CD8-positive, alpha-beta memory T cell (primary cell): ENCODE results near the gene FLRT3. TPM values are rescaled to one million over a fixed set of nuclear protein-coding genes. Genes with fewer than 3 reads are reported as not detected.

ENCODE experiments used
- CTCF ChIA-PET: fragments of 350-600 bp; sonication (Branson Sonifier 250); formaldehyde crosslinking; loops from one replicate; lab custom pipeline; 2021; ENCODE audit warnings: antibody characterized with exemption; lab: Charles Lee
- POLR2A ChIA-PET: fragments of 350-600 bp; sonication (Branson Sonifier 250); formaldehyde crosslinking; loops from one replicate; lab custom pipeline; 2021; ENCODE audit warnings: antibody characterized with exemption; lab: Charles Lee
- DNase-seq, 5 donors: peaks; one replicate each; pipeline versions ENCODE4 v3.0.0 to v3.0.0-alpha.2; 2020 to 2022; ENCODE audit warnings: mixed read lengths in 1 of 5
- H3K27ac ChIP-seq: one replicate; pipeline ENCODE4 v1.7.0; 2013; ENCODE audit warnings: low read depth, mild to moderate bottlenecking, low read length, moderate library complexity
- H3K27me3 ChIP-seq: 2 replicates; pipeline ENCODE4 v1.7.0; 2013; ENCODE audit warnings: low read length, mild to moderate bottlenecking; ENCODE audit not compliant: insufficient read depth, poor library complexity, severe bottlenecking
- H3K36me3 ChIP-seq: 2 replicates; pipeline ENCODE4 v1.7.0; 2013; ENCODE audit warnings: mild to moderate bottlenecking, low read length, moderate library complexity; ENCODE audit not compliant: insufficient read depth
- H3K4me1 ChIP-seq: 2 replicates; pipeline ENCODE4 v1.7.0; 2013; ENCODE audit warnings: mild to moderate bottlenecking, low read length, moderate library complexity; ENCODE audit not compliant: insufficient read depth
- H3K4me3 ChIP-seq: 2 replicates; pipeline ENCODE4 v1.7.0; 2013; ENCODE audit warnings: mild to moderate bottlenecking, low read length
- H3K9me3 ChIP-seq: 2 replicates; pipeline ENCODE4 v1.7.0; 2013; ENCODE audit warnings: mild to moderate bottlenecking, low read length
- H3K27ac Mint-ChIP-seq, 8 donors: one replicate each; pipeline ENCODE4 v1.8.0; 2020 to 2021; ENCODE audit warnings: mixed read lengths in 8 of 8, mild to moderate bottlenecking in 6 of 8, inconsistent platforms in 3 of 8, moderate library complexity in 3 of 8
- H3K27me3 Mint-ChIP-seq, 2 donors: one replicate each; pipeline ENCODE4 v1.8.0; 2020 to 2021; ENCODE audit warnings: mixed read lengths in 2 of 2, mild to moderate bottlenecking in 1 of 2, moderate library complexity in 1 of 2
- H3K36me3 Mint-ChIP-seq, 3 donors: one replicate each; pipeline ENCODE4 v1.8.0; 2020 to 2021; ENCODE audit warnings: mixed read lengths in 3 of 3, inconsistent platforms in 1 of 3, mild to moderate bottlenecking in 1 of 3
- H3K4me1 Mint-ChIP-seq, 3 donors: one replicate each; pipeline ENCODE4 v1.8.0; 2020 to 2021; ENCODE audit warnings: mixed read lengths in 3 of 3, inconsistent platforms in 1 of 3, mild to moderate bottlenecking in 1 of 3
- H3K4me3 Mint-ChIP-seq, 7 donors: one replicate each; pipeline ENCODE4 v1.8.0; 2020 to 2021; ENCODE audit warnings: mixed read lengths in 7 of 7, mild to moderate bottlenecking in 6 of 7, moderate library complexity in 4 of 7, inconsistent platforms in 2 of 7
- H3K9me3 Mint-ChIP-seq, 5 donors: one replicate each; pipeline ENCODE4 v1.8.0; 2020 to 2022; ENCODE audit warnings: mixed read lengths in 5 of 5, mild to moderate bottlenecking in 3 of 5, moderate library complexity in 2 of 5, inconsistent platforms in 1 of 5
- polyA plus RNA-seq: library from polyadenylated mRNA; unstranded; fragments of 300-500 nt; fragmentation: Illumina TruSeq; gene quantifications from one replicate; pipeline ENCODE4 v1.2.3, GENCODE V29; 2021
- total RNA-seq, 2 experiments: library from RNA; stranded (reverse); gene quantifications; one replicate each; pipeline ENCODE4 v1.2.3, GENCODE V29; 2021

FLRT3 gene
- total and polyA plus RNA-seq, 3 experiments from 2014 or later: not detected

- no peaks in the 10 kb centered on the region for H3K4me1 ChIP-seq
- Mint-ChIP-seq H3K27me3 (no peaks in the 10 kb centered on the region), H3K36me3 (no peaks in the 10 kb centered on the region), H3K4me1 (no peaks in the 10 kb centered on the region), H3K4me3 (no peak overlapping the region), H3K9me3 (peaks cover 10 to 20% (median 13%) of the 10 kb centered on the region in 5 donors), H3K27ac (no peak overlapping the region)
- H3K9me3 ChIP-seq: no peaks in the 10 kb centered on the region
- POLR2A ChIA-PET: no interaction called here
- no peak overlapping the region for H3K4me3 ChIP-seq
- H3K27me3 ChIP-seq: no peaks in the 10 kb centered on the region
- no peak for DNase-seq
- no peak overlapping the region for H3K27ac ChIP-seq
- CTCF ChIA-PET: no interaction called here
- H3K36me3 ChIP-seq: no peaks in the 10 kb centered on the region
Observed at GRCh38 chr20:14361509-14362345, 24.3 kb upstream of the FLRT3 start.

- H3K36me3 ChIP-seq: no peaks in the 10 kb centered on the region
- H3K4me1 Mint-ChIP-seq: no peaks in the 10 kb centered on the region
- no peaks in the 10 kb centered on the region for H3K9me3 ChIP-seq
- no peak overlapping the region for H3K27ac Mint-ChIP-seq
- H3K4me3 Mint-ChIP-seq: no peak overlapping the region
- no peaks in the 10 kb centered on the region for H3K27me3 ChIP-seq
- H3K27me3 Mint-ChIP-seq: no peaks in the 10 kb centered on the region
- DNase-seq: no peak
- ChIA-PET POLR2A (no interaction called here), CTCF (no interaction called here)
- H3K27ac ChIP-seq: no peak overlapping the region
- H3K36me3 Mint-ChIP-seq: no peaks in the 10 kb centered on the region
- H3K9me3 Mint-ChIP-seq: peaks cover 7 to 16% (median 11%) of the 10 kb centered on the region in 5 donors
- no peaks in the 10 kb centered on the region for H3K4me1 ChIP-seq
- H3K4me3 ChIP-seq: no peak overlapping the region
Observed at GRCh38 chr20:14360416-14360815, 23.0 kb upstream of the FLRT3 start.

- ChIA-PET CTCF (no interaction called here), POLR2A (no interaction called here)
- Histone ChIP-seq H3K4me3 (no peak overlapping the region), H3K27ac (no peak overlapping the region), H3K4me1 (no peaks in the 10 kb centered on the region), H3K9me3 (no peaks in the 10 kb centered on the region), H3K36me3 (no peaks in the 10 kb centered on the region), H3K27me3 (no peaks in the 10 kb centered on the region)
- Mint-ChIP-seq H3K4me3 (no peak overlapping the region), H3K4me1 (no peaks in the 10 kb centered on the region), H3K27me3 (no peaks in the 10 kb centered on the region), H3K9me3 (peaks cover 4 to 24% (median 8%) of the 10 kb centered on the region in 5 donors), H3K27ac (no peak overlapping the region), H3K36me3 (no peaks in the 10 kb centered on the region)
- no peak for DNase-seq
Observed at GRCh38 chr20:14355791-14356190, 18.4 kb upstream of the FLRT3 start.

- Mint-ChIP-seq H3K36me3 (no peaks in the 10 kb centered on the region), H3K4me1 (no peaks in the 10 kb centered on the region), H3K27ac (no peak overlapping the region), H3K27me3 (no peaks in the 10 kb centered on the region), H3K4me3 (no peak overlapping the region), H3K9me3 (peaks cover 0 to 36% (median 9%) of the 10 kb centered on the region in 5 donors)
- Histone ChIP-seq H3K4me1 (no peaks in the 10 kb centered on the region), H3K27me3 (no peaks in the 10 kb centered on the region), H3K4me3 (no peak overlapping the region), H3K36me3 (no peaks in the 10 kb centered on the region), H3K27ac (no peak overlapping the region), H3K9me3 (no peaks in the 10 kb centered on the region)
- DNase-seq: no peak
- POLR2A ChIA-PET: no interaction called here
- CTCF ChIA-PET: no interaction called here
Observed at GRCh38 chr20:14344746-14345145, 7.3 kb upstream of the FLRT3 start.

- POLR2A ChIA-PET: no interaction called here
- no peak for DNase-seq
Observed at GRCh38 chr20:14343491-14344065, 6.2 kb upstream of the FLRT3 start.

GRCh38 chr20:14342918-14343317, 5.5 kb upstream of the FLRT3 start:
- H3K27ac Mint-ChIP-seq: no peak overlapping the region
- no peaks in the 10 kb centered on the region for H3K36me3 ChIP-seq
- CTCF ChIA-PET: no interaction called here
- H3K4me1 Mint-ChIP-seq: no peaks in the 10 kb centered on the region
- no peaks in the 10 kb centered on the region for H3K27me3 ChIP-seq
- peaks cover 0 to 43% (median 12%) of the 10 kb centered on the region in 5 donors for H3K9me3 Mint-ChIP-seq
- no peaks in the 10 kb centered on the region for H3K36me3 Mint-ChIP-seq
- H3K27ac ChIP-seq: no peak overlapping the region
- no peak overlapping the region for H3K4me3 ChIP-seq
- no peaks in the 10 kb centered on the region for H3K9me3 ChIP-seq
- POLR2A ChIA-PET: no interaction called here
- no peak for DNase-seq
- no peak overlapping the region for H3K4me3 Mint-ChIP-seq
- no peaks in the 10 kb centered on the region for H3K4me1 ChIP-seq
- no peaks in the 10 kb centered on the region for H3K27me3 Mint-ChIP-seq

More at GRCh38 chr20:14343491-14344065, 6.2 kb upstream of the FLRT3 start:
- Histone ChIP-seq H3K4me3 (no peak overlapping the region), H3K9me3 (no peaks in the 10 kb centered on the region), H3K36me3 (no peaks in the 10 kb centered on the region), H3K4me1 (no peaks in the 10 kb centered on the region), H3K27ac (no peak overlapping the region), H3K27me3 (no peaks in the 10 kb centered on the region)
- Mint-ChIP-seq H3K27ac (no peak overlapping the region), H3K27me3 (no peaks in the 10 kb centered on the region), H3K9me3 (peaks cover 0 to 41% (median 12%) of the 10 kb centered on the region in 5 donors), H3K36me3 (no peaks in the 10 kb centered on the region), H3K4me1 (no peaks in the 10 kb centered on the region), H3K4me3 (no peak overlapping the region)
- CTCF ChIA-PET: no interaction called here

GRCh38 chr20:14341801-14342200, 4.4 kb upstream of the FLRT3 start:
- Histone ChIP-seq H3K36me3 (no peaks in the 10 kb centered on the region), H3K27me3 (no peaks in the 10 kb centered on the region), H3K4me1 (no peaks in the 10 kb centered on the region), H3K9me3 (no peaks in the 10 kb centered on the region), H3K27ac (no peak overlapping the region), H3K4me3 (no peak overlapping the region)
- no peak overlapping the region for H3K27ac Mint-ChIP-seq
- ChIA-PET POLR2A (no interaction called here), CTCF (no interaction called here)
- DNase-seq: no peak
- H3K36me3 Mint-ChIP-seq: no peaks in the 10 kb centered on the region
- H3K4me1 Mint-ChIP-seq: no peaks in the 10 kb centered on the region
- H3K4me3 Mint-ChIP-seq: no peak overlapping the region
- H3K27me3 Mint-ChIP-seq: no peaks in the 10 kb centered on the region
- peaks cover 0 to 39% (median 12%) of the 10 kb centered on the region in 5 donors for H3K9me3 Mint-ChIP-seq

- Histone ChIP-seq H3K27ac (no peak overlapping the region), H3K4me3 (no peak overlapping the region), H3K9me3 (no peaks in the 10 kb centered on the region), H3K4me1 (no peaks in the 10 kb centered on the region), H3K36me3 (no peaks in the 10 kb centered on the region), H3K27me3 (no peaks in the 10 kb centered on the region)
- Mint-ChIP-seq H3K9me3 (peaks cover 1 to 33% (median 15%) of the 10 kb centered on the region in 5 donors), H3K27ac (no peak overlapping the region), H3K27me3 (no peaks in the 10 kb centered on the region), H3K4me3 (no peak overlapping the region), H3K36me3 (no peaks in the 10 kb centered on the region), H3K4me1 (no peaks in the 10 kb centered on the region)
- ChIA-PET CTCF (no interaction called here), POLR2A (no interaction called here)
- no peak for DNase-seq
Observed at GRCh38 chr20:14336686-14337085, 726 bp downstream of the FLRT3 start.
